ENCODE measurements around the gene CLTA. TPM values are rescaled to one million over a fixed set of nuclear protein-coding genes. Genes with fewer than 3 reads are reported as not detected.

The CLTA gene
- total and polyA plus RNA-seq, 2 donors (not counting 3 experiments of a cell fraction or from before 2014, with no cell fraction given) = 229 to 317 TPM

DNA sequence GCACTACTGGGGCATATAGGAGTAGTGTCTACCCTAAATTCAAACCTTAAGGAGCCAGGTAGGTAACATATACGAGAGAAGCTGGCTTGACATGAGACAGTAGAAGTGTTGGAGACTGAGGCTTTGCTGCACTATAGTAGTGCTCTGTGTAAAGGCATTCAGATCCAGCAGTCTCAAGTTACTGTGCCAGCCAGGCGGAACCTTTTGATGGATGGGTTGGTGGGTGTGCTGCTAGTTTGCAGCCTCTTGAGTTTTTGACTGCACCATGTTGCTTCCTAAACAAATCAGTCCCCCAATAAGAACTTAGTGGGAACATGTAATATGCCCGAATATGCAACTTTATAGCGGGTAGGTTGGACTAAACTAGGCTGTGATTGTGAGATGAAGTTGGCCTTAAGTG is 1.5 kb downstream of the CLTA start:
- no TSS peak for BruUV-seq (replicated peaks)
- H3K9me1 ChIP-seq (replicated peaks; ENCODE audit: control insufficient read depth, extremely low read depth, insufficient read depth, low read length) = no peaks in the 10 kb centered on the region
- dilution Hi-C loops (cut with MboI; ENCODE audit: extremely low pct_ligation_motif_present, low sequenced_read_pairs) = no loop called here
- POLR2A ChIA-PET = no interaction called here
- peak; percentile 33 for FAIRE-seq
- peak overlapping the region; percentile 80 to 93 (median 90) for H3K4me3 ChIP-seq (replicated peaks in 1 of 3; ENCODE audit: insufficient read depth in 1 of 3, low read depth in 1 of 3, low read length in 3 of 3)
- intact Hi-C loops (cut with micrococcal nuclease) = loop anchor here (5.0 kb wide), 1 partner anchor 135 kb away; no protein-coding TSS in a partner anchor
- H3K4me2 ChIP-seq (ENCODE audit: insufficient read depth, low read length) = peak overlapping the region; percentile 89
- peak overlapping the region; percentile 96 for H3K9ac ChIP-seq (replicated peaks; ENCODE audit: extremely low read depth, insufficient read depth, low read length)
- CTCF ChIA-PET = interaction anchor here (1.1 to 4.3 kb wide), 5 partner anchors 9 to 136 kb away, joined by 3 to 23 read pairs (median 4); no protein-coding TSS in a partner anchor
- H3K79me2 ChIP-seq (ENCODE audit: control insufficient read depth, insufficient read depth, low read length) = peaks cover 61% of the 10 kb centered on the region
- H3K4me1 ChIP-seq (ENCODE audit: control insufficient read depth, extremely low read depth, insufficient read depth, low read length) = peaks cover 31% of the 10 kb centered on the region
- DNase-seq (ENCODE audit: low read depth, low spot score) = peak; percentile 15
- H3K27ac ChIP-seq (ENCODE audit: insufficient read depth, low read depth, low read length) = no peak overlapping the region
- H2AFZ ChIP-seq (ENCODE audit: low read depth, low read length) = no peak overlapping the region
- H4K20me1 ChIP-seq (replicated peaks; ENCODE audit: control insufficient read depth, extremely low read depth, insufficient read depth, low read length) = no peaks in the 10 kb centered on the region
- H3K27me3 ChIP-seq (ENCODE audit: control insufficient read depth in 2 of 2, insufficient read depth in 2 of 2, low read length in 2 of 2) = no peaks in the 10 kb centered on the region
- peaks cover 0 to 2% of the 10 kb centered on the region in 2 experiments for H3K36me3 ChIP-seq (ENCODE audit: control insufficient read depth in 2 of 2, extremely low read depth in 1 of 2, insufficient read depth in 2 of 2, low read length in 2 of 2)
- H3K9me3 ChIP-seq (replicated peaks; ENCODE audit: control insufficient read depth, insufficient read depth, low read length) = no peaks in the 10 kb centered on the region
- TF ChIP-seq, protein P1, sequence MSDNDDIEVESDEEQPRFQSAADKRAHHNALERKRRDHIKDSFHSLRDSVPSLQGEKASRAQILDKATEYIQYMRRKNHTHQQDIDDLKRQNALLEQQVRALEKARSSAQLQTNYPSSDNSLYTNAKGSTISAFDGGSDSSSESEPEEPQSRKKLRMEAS (IDR thresholded peaks at IDR 0.05; ENCODE audit: insufficient read depth, insufficient read length) = no peak
- no peak for TF ChIP-seq POLR2AphosphoS5 (IDR thresholded peaks at IDR 0.05; ENCODE audit: insufficient read depth, low read depth, low read length)
- TF ChIP-seq GATA2 (IDR thresholded peaks at IDR 0.05; ENCODE audit: insufficient read depth, insufficient read length, low read depth, low read length) = no peak
- TF ChIP-seq JUN (IDR thresholded peaks at IDR 0.05; ENCODE audit: borderline replicate concordance, insufficient read depth, insufficient read length, low read depth) = no peak
- TF ChIP-seq FOS (IDR thresholded peaks at IDR 0.05; ENCODE audit: borderline replicate concordance, insufficient read depth, low read length) = no peak
- TF ChIP-seq, protein P2, sequence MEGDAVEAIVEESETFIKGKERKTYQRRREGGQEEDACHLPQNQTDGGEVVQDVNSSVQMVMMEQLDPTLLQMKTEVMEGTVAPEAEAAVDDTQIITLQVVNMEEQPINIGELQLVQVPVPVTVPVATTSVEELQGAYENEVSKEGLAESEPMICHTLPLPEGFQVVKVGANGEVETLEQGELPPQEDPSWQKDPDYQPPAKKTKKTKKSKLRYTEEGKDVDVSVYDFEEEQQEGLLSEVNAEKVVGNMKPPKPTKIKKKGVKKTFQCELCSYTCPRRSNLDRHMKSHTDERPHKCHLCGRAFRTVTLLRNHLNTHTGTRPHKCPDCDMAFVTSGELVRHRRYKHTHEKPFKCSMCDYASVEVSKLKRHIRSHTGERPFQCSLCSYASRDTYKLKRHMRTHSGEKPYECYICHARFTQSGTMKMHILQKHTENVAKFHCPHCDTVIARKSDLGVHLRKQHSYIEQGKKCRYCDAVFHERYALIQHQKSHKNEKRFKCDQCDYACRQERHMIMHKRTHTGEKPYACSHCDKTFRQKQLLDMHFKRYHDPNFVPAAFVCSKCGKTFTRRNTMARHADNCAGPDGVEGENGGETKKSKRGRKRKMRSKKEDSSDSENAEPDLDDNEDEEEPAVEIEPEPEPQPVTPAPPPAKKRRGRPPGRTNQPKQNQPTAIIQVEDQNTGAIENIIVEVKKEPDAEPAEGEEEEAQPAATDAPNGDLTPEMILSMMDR (IDR thresholded peaks at IDR 0.05; ENCODE audit: extremely low read depth in 1 of 2, insufficient read depth in 1 of 2, low read depth in 1 of 2, low read length in 2 of 2) = no peak
- TF ChIP-seq POLR2A (IDR thresholded peaks at IDR 0.05; ENCODE audit: low read depth, low read length) = no peak
- no peak for TF ChIP-seq MYC (IDR thresholded peaks at IDR 0.05; ENCODE audit: low read depth, low read length)
- TF ChIP-seq EZH2 (IDR thresholded peaks at IDR 0.05; ENCODE audit: borderline replicate concordance, low read depth, low read length, severe bottlenecking) = no peak

Data from endothelial cell of umbilical vein (primary cell).